ENCODE measurements around the gene ZBTB7C.
A peak's percentile ranks its signal among the peaks of the same experiment; 100 is the strongest.

Gene ZBTB7C

DNA sequence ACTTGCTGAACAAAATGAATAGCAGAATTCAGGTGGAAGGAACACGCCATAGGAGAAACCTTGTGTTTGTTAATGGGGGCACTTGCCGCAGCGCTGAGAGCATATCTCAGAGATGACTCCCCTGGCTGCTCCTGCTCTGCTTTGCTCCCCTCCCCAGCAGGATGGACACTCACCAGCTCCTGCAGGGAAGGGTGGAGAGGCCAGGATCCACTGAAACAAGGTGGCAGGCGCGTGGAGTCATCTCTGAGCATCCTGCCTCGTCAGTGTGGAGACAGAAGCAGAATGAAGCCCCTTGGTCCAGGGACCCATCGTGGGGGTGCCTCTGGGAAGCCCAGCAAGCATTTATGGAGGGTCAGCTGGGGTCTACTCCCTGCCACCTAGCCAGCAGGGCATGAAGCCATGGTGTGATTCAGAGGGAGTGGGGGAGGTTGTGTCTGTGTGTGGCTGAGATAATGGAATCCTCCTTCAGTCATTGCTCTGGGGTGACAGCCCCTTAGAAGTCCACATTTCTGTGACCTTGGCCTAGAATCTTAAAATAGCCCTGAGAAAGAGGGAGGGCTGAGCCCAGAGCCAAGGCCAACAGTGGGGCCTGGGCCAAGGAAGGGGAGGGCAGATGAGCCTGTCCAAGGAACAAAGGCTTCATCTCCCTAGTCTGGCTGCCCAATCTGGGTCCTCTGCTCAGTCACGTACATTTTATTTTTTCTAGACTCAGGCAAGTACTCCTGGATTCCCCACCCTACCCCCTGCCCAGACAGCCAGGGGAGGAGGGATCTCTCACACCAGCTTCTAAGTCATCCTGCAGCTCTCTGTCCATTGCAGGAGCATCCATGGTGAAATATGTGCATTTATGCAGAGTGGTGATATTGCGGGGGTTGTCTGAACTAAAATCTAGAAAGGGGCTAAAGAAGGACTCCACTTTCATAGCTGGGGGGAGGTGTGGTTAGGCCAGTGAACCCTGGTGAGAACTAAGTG lies 215.4 kb downstream of the ZBTB7C start:
- Histone ChIP-seq H3K27me3 (ENCODE audit: control insufficient read depth, insufficient read depth, low read length) (no peaks in the 10 kb centered on the region), H3K27ac (no peak overlapping the region), H2AFZ (peak overlapping the region; percentile 38), H3K4me1 (peaks cover 8% of the 10 kb centered on the region), H3K36me3 (ENCODE audit: control insufficient read depth, insufficient read depth, low read length) (no peaks in the 10 kb centered on the region), H3K9ac (no peak overlapping the region), H3K4me2 (ENCODE audit: low read length) (no peak overlapping the region), H3K9me3 (ENCODE audit: control insufficient read depth, low read length) (no peaks in the 10 kb centered on the region), H3K4me3 (ENCODE audit: low read depth, low read length) (no peak overlapping the region), H3K79me2 (no peaks in the 10 kb centered on the region)
- no peak for TF ChIP-seq CTCF (IDR thresholded peaks at IDR 0.05)

- no peak for TF ChIP-seq CTCF (IDR thresholded peaks at IDR 0.05)
- H3K27me3 ChIP-seq (ENCODE audit: control insufficient read depth, insufficient read depth, low read length): no peaks in the 10 kb centered on the region
- peaks cover 8% of the 10 kb centered on the region for H3K4me1 ChIP-seq
- no peak overlapping the region for H3K4me3 ChIP-seq (ENCODE audit: low read depth, low read length)
- no peaks in the 10 kb centered on the region for H3K79me2 ChIP-seq
- H3K4me2 ChIP-seq (ENCODE audit: low read length): no peak overlapping the region
- H2AFZ ChIP-seq: no peak overlapping the region
- H3K36me3 ChIP-seq (ENCODE audit: control insufficient read depth, insufficient read depth, low read length): no peaks in the 10 kb centered on the region
- no peak overlapping the region for H3K9ac ChIP-seq
- no peaks in the 10 kb centered on the region for H3K9me3 ChIP-seq (ENCODE audit: control insufficient read depth, low read length)
- H3K27ac ChIP-seq: no peak overlapping the region
Measured at GRCh38 chr18:48192542-48192941, 216.6 kb downstream of the ZBTB7C start.

- Histone ChIP-seq H3K79me2 (no peaks in the 10 kb centered on the region), H3K4me3 (ENCODE audit: low read depth, low read length) (no peak overlapping the region), H2AFZ (no peak overlapping the region), H3K9ac (no peak overlapping the region), H3K27me3 (ENCODE audit: control insufficient read depth, insufficient read depth, low read length) (no peaks in the 10 kb centered on the region), H3K27ac (no peak overlapping the region), H3K4me1 (peaks cover 14% of the 10 kb centered on the region), H3K4me2 (ENCODE audit: low read length) (no peak overlapping the region), H3K9me3 (ENCODE audit: control insufficient read depth, low read length) (no peaks in the 10 kb centered on the region), H3K36me3 (ENCODE audit: control insufficient read depth, insufficient read depth, low read length) (no peaks in the 10 kb centered on the region)
- no peak for TF ChIP-seq CTCF (IDR thresholded peaks at IDR 0.05)
Measured at GRCh38 chr18:48191494-48191893, 217.7 kb downstream of the ZBTB7C start.

GRCh38 chr18:48190994-48191393 lies 218.2 kb downstream of the ZBTB7C start:
- Histone ChIP-seq H3K27ac (no peak overlapping the region), H3K9me3 (ENCODE audit: control insufficient read depth, low read length) (no peaks in the 10 kb centered on the region), H3K79me2 (no peaks in the 10 kb centered on the region), H3K9ac (no peak overlapping the region), H3K4me3 (ENCODE audit: low read depth, low read length) (no peak overlapping the region), H3K36me3 (ENCODE audit: control insufficient read depth, insufficient read depth, low read length) (no peaks in the 10 kb centered on the region), H3K4me2 (ENCODE audit: low read length) (no peak overlapping the region), H2AFZ (no peak overlapping the region), H3K27me3 (ENCODE audit: control insufficient read depth, insufficient read depth, low read length) (no peaks in the 10 kb centered on the region), H3K4me1 (peaks cover 14% of the 10 kb centered on the region)
- no peak for TF ChIP-seq CTCF (IDR thresholded peaks at IDR 0.05)
